ENCODE measurements around the gene CLEC20A.

CLEC20A gene

GRCh38 chr1:178500091-178500770, 3.5 kb upstream of the CLEC20A start:
- no peak for DNase-seq (ENCODE audit: low spot score)

DNA sequence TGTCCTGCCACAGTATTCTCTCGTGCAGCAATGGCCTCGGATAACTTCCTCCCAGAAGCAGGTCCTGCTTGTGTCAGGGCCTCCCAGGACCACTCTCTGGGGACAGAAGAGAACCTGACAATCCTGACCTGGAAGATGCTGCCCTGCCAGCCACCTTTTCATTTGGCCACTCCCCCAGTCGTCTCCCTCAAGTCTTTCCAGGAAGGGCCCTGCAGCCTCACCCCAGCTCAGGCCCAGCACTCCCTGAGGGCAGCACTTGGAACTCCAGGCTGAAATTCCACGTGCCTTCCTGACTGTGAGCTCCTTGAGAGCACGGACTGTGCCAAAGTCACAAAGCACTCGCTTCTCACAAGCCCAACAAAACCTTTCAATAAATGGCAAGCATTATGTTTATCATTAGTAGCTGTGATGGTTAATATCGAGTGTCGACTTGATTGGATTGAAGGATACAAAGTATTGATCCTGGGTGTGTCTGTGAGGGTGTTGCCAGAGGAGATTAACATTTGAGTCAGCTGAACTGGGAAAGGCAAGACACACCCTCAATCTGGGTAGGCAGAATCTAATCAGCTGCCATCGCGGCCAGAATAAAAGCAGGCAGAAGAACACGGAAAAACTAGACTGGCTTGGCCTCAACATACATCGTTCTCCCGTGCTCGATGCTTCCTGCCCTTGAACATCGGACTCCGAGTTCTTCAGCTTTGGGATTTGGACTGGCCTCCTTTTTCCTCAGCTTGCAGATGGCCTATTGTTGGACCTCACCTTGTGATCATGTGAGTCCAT, 2.3 kb upstream of the CLEC20A start:
- DNase-seq (ENCODE audit: low spot score) = no peak

DNA sequence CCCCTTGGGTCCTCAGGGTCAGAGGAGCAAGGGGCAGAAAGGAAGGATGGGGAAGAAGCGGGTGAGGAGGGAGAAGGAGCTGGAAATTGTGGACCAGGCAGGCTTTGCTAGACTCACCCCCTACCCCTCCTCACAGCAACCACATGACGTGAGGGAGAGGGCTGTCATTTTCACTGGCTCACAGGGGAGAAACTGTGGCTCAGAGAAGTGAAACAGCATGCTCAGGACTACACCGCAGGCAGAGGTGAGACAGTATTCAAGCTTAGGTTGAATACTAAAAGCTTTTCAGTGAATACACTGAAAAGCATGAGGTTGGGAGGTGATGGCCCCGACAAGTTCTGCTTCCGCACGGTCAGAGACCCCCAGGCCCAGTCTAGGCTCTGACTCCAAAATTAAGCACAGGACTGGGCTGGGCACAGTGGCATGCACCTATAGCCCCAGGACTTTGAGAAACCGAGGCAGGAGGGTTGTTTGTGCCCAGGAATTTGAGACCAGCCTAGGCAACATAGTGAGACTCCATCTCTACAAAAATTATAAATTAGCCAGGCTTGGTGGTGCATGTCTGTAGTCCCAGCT, 1.2 kb upstream of the CLEC20A start:
- DNase-seq (ENCODE audit: low spot score) = no peak

- no peak for DNase-seq (ENCODE audit: low spot score)
Measured at GRCh38 chr1:178495741-178496409, 889 bp downstream of the CLEC20A start.

GRCh38 chr1:178495158-178495557, 1.6 kb downstream of the CLEC20A start:
- DNase-seq (ENCODE audit: low spot score) = no peak

GRCh38 chr1:178494569-178494971, 2.2 kb downstream of the CLEC20A start:
- DNase-seq (ENCODE audit: low spot score) = no peak

- DNase-seq (ENCODE audit: low spot score) = no peak
Measured at GRCh38 chr1:178493301-178493741, 3.4 kb downstream of the CLEC20A start.

- DNase-seq (ENCODE audit: low spot score) = no peak
Measured at GRCh38 chr1:178492341-178492740, 4.4 kb downstream of the CLEC20A start.

DNA sequence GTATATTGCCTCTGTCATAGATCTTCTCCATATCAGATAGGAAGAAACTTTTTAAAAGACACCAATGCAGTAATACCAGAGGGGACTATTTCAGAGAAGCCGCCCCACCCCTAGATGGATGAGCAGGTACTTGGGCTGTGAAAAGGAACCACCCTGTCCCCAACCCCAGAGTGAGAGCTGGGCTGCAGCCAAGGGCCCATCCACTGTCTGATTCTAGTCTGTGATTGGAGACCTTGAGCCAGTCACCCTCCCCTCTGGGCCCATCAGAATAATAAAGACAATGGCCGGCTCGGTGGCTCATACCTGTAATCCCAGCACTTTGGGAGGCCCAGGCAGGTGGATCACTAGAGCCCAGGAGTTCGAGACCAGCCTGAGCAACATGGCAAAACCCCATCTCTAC, 5.0 kb downstream of the CLEC20A start:
- DNase-seq (ENCODE audit: low spot score) = no peak

DNA sequence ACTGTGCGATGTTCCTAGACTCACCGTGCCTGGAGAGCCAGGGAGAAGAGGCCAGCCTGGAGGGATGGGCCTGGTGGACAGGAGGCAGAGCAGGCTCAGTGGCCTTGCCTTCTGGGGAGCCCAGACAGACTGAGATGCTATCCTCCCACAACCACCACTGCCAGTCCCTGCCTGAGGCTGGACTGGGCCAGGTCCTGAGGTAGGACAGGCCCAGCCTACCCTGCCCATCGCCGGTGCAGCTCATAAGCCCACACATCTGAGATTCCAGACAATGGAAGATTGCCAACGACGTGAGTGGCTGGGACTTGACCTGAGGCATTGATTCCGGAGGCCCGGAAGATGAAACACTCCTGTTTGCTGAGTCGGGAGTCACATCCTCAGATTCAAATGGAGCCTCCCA, 5.8 kb downstream of the CLEC20A start:
- no peak for DNase-seq (ENCODE audit: low spot score)

DNA sequence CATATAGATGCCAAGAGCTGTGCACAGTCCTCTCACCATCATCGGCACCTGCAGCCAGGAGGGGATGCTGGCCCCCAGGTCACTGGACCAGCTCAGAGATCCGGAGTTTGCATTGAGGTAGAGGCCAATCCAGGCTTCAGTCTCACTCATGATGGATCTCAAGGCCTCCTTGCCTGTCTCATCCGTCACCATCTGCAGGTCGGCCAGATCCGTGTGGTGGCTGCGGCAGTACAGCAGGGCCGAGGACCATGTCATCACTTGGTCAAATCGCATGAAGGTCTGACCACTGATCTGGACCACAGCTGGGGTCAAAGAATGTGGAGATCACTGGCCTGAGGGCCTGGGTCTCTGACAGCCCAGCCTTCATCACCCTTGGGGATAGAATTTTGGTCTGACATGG, 6.6 kb downstream of the CLEC20A start:
- no peak for DNase-seq (ENCODE audit: low spot score)

DNA sequence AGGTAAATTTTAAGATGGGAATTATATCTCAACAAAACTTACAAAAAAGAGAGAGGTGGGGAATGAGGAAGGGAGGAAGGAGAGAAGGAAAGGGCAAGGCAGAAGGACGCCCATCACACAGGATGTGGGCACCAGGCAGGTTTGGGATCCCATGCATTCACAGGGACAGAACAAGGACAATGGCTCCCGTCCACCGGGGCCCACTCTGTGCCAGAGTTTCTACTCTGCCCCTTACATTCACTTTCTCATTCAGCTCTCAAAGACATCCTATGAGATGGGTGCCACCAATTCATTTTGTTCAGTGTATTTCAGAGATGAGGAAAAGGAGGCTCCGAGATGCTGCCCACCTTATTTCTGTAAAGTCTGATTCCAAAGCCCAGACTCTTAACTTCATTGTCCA, 7.4 kb downstream of the CLEC20A start:
- no peak for DNase-seq (ENCODE audit: low spot score)

GRCh38 chr1:178488393-178488792, 8.4 kb downstream of the CLEC20A start:
- no peak for DNase-seq (ENCODE audit: low spot score)

DNA sequence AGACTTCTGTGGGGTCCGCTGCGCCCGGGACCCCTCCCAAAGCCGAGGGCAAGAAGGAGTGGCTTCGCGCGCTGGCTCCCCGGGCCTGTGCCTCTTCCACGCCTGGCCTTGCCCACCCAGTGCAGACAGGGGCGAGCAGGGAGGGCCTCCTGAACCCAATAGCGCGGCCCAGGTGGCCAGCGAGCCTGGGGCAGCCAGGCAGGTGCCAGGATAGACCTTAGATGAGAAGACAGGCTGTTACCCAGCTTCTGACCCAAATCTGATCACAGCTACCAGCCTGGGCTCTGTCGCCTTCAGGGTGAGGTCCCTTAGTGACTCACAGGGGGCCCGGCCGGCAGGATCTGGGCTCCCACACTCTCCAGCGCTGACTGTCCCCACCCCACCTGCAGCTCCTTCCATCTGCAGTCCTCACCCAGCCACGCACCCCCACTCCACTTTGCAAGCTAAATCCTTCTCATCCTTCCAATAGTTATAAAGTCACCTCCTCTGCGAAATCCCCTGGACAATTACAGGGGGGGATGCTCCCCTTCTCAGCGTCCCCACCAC, 9.6 kb downstream of the CLEC20A start:
- DNase-seq (ENCODE audit: low spot score) = no peak

- no peak for DNase-seq (ENCODE audit: low spot score)
Measured at GRCh38 chr1:178486100-178487069, 10.4 kb downstream of the CLEC20A start.

DNA sequence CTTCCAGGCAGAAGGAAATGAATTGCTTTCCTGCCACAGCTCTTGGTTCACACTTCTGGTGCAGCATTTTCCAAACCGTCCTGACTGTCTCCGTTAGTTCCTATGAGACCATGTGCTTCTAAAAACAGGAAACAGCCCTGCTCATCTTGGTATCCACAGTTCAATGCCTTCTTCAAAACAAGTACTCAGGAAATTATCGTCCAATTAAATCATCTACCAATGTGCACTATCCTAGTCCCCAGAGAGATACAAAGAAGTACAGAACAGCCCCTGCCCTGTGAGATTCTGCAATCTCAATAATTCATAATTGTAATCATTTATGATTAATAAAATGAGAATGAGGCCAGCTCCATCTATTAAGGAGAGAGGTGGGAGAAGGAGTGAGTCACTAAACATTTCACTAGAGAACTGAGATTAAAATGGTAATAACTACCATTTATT, 11.2 kb downstream of the CLEC20A start:
- no peak for DNase-seq (ENCODE audit: low spot score)

DNA sequence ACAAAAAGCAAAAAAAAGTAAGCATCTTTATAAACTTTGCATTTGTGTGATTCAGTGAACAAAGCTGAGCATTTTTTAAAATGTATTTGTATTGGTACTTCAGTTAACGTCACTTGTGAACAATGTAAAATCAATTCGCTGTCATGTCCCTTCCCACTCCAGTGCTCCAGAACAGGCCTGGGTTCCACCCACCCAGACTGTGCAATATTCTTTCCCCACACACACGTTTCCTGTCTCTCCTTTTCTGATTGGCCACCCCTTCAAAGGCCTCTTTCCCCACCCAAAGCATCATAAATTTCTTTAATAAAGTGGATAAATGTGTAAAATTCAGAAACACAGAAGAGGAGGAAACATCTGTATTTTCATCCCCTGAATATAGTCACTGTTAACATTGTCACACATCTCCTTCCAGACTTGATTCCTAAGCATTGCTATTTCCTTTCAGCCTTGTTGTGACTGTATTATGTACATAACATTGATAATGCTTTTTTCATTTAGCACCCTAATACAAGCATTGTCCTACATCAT, 12.0 kb downstream of the CLEC20A start:
- DNase-seq (ENCODE audit: low spot score) = no peak

- DNase-seq (ENCODE audit: low spot score) = no peak
Measured at GRCh38 chr1:178483251-178483957, 13.4 kb downstream of the CLEC20A start.

- no peak for DNase-seq (ENCODE audit: low spot score)
Measured at GRCh38 chr1:178477841-178478240, 18.9 kb downstream of the CLEC20A start.

DNA sequence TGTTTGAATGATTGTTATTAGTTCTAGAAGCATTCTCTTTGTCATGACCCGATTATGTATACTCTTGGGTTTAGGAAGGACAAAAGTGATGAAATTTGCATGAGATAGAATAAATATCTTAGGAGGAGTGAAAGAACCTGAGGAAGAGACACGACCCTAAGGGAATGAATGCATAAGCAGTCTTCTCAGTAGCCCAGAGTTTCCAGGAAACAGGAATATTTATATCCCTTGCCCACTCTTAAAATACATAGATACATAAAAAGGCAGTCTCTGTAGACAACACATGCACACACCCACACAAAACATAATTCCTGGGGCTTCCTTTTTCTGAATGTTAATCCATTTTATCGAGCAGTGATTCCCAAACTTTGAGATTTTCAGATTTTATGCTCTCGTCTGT, 19.4 kb downstream of the CLEC20A start:
- DNase-seq (ENCODE audit: low spot score) = no peak
